GM08714 (cell line): ENCODE data around the gene C3orf49.

Experiments used
- H3K4me3 ChIP-seq: fragments of 200-500 bp; sonication (Bioruptor generic); 2 replicates; pipeline ENCODE4 v1.5.1; 2014; ENCODE audit warnings: mild to moderate bottlenecking, low read length, inconsistent platforms
- ZNF274 ChIP-seq: IDR thresholded peaks from 2 replicates; pipeline ENCODE4 v1.6.1; 2012; ENCODE audit warnings: mild to moderate bottlenecking, low read depth, low read length

Gene C3orf49, protein sequence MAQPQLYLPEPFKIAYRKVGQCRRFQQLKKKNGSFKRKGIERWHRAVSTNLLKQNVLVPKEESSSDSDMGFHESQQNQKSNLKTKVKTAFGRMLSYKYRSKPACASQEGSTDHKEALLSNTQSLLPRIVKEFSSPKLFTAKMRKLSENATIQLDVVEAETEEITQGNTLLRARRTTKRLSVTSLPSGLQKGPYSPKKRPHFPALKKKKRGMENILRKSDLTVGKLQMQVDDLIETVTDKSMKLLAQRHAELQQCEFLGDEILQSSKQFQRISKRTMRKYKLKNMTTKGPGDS

DNA sequence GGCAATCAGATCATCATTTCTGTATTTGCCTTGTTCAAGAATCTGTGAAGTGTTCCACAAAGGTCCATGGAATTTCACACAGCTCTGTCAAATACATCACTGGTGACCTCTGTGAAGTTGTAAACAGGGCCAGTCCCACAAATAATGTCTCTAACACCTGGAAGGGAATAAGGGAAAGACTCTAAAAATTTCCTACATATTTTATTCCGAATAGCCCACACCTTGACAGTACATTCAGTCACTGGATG lies at the start of gene C3orf49:
TSS of gene C3orf49 (plus strand) at position 149 of the 248 bp plus-strand sequence. CDS start 173 bp downstream, outside the sequence.
- no peak for TF ChIP-seq ZNF274
- no peak within 1 kb of the TSS for H3K4me3 ChIP-seq

DNA sequence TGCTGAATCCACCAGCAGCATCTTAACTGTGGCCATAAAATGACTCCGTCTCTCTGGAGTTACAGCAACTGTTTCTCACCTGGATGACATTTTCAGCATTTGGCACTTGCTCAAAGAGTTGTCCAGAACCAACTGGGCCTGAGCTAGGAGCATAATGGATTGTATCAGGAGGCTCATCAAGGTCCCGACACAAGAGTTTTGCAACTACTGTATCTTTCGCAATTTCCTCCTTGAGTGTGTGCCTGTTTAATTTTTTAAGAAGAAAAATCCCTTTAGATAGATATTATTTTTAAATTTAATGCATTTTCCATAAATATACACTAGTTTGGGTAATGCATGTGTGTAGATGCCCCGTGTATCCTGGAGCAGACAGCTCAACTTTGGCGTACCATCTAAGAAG lies 44.3 kb upstream of the C3orf49 start:
- no peak for TF ChIP-seq ZNF274
- no peak overlapping the region for H3K4me3 ChIP-seq

DNA sequence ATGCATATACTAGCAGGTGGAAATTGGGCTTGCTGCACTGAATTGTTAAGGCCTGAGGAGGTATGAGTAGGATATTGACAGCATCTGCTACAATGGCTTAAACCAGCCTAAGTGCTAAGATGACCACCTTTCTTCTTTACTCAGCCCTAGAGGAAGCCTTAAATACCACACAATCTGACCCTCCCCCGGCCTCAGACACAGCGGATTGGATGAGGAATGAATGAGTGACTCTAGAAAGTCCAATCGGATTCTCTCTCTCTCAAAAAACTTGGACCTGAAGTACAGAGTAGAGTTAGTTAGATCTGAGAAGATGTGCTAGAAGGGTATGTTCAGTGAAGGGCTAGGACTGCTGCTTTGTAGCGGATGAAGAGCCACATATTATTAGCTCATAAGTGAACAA lies 39.9 kb upstream of the C3orf49 start:
- no peak for TF ChIP-seq ZNF274
- H3K4me3 ChIP-seq: no peak overlapping the region

DNA sequence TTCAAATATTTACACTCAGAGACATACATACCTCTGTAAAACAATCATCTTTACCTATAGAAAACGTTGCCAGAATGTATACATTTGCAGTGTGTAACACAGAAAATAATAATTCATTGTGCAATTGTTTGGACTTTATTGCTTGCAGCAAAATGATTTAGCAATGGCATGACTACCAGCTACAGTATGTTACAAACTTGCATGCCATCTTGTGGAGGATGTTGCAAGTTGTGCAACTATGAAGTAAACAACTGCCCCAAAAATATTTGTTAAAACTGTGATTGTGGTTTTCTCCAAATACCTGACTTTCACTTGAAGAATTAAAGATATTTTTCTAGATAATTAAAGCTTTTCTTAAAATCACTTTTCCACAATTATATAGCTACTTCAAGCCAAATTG lies 27.1 kb upstream of the C3orf49 start:
- H3K4me3 ChIP-seq: no peak overlapping the region
- no peak for TF ChIP-seq ZNF274

DNA sequence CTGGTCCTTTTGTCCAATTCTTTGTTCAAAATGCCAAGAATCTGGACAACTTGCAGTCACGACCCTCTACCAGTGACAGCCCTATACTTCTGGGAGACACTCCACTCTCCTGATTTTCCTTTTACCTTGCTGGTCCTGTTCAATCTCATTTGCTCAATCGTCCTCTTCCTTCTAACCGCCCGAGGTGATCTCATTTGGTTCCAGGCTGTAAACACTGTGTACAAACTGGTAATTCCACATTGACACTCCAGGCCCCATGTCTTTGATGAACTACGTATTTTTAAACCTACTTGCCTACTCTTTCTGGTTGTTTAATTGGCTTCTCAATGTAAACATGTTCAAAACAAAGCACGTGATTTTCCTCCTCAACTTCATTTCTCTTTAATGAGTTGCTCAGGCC lies 23.7 kb upstream of the C3orf49 start:
- no peak for TF ChIP-seq ZNF274
- no peak overlapping the region for H3K4me3 ChIP-seq

DNA sequence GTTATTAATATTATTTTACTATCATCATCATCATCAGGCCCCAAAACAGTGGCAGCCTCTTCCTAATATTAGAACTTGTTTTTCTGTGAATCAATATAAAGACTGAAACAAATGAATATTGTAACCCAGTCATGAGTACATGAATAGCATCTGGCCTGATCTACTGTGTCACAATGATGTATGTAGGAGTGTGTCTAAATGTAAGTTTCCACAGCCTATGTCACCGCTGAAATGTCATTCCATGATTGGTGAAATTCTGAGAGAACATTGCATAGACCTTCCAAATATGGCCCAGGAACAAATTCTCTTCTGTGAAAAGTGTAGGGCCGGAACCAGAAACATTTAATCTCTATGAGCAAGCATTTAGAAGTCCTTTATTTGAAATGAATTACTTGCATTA lies 20.6 kb upstream of the C3orf49 start:
- no peak for TF ChIP-seq ZNF274
- no peak overlapping the region for H3K4me3 ChIP-seq

DNA sequence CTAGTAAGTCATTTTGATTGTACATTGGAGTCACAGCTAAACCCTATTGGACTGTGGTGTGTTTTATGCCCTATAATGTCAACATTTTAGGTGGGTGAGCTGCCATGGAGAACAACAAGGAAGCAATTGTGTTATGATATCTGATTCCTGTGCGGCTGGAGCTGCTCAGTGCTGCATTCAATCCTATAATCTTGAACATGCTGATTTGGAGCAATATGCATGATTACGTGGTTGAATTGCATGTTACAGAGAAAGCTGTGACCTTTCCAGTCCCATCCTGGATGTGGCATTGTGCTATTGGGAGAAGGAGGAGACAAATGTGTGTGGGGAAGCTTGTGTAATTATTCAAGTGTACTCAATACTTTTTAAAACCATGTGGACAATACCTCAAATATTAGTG lies 20.1 kb upstream of the C3orf49 start:
- no peak for TF ChIP-seq ZNF274
- no peak overlapping the region for H3K4me3 ChIP-seq

DNA sequence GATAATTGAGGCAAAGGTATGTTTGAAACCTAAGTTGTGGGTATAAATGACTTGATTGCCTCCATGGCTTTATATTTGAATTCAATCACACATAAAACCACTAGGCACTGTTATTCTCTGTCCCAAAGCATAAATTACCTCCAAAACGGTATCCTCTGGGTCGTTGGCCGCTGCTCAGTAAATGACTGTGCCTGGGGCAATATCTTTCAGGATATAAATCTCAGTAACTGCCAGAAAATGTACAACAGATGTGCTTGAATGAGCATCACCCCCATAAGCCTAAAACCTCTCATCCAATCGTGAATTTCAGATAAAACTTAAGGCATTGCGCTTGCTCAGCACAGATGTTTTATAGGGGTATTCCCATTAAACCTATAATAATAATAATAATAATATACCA lies 19.0 kb upstream of the C3orf49 start:
- no peak overlapping the region for H3K4me3 ChIP-seq
- no peak for TF ChIP-seq ZNF274

GRCh38 chr3:63803911-63804310 lies 15.2 kb upstream of the C3orf49 start:
- TF ChIP-seq ZNF274: no peak
- no peak overlapping the region for H3K4me3 ChIP-seq

GRCh38 chr3:63807961-63808565 lies 11.0 kb upstream of the C3orf49 start:
- no peak overlapping the region for H3K4me3 ChIP-seq
- no peak for TF ChIP-seq ZNF274

DNA sequence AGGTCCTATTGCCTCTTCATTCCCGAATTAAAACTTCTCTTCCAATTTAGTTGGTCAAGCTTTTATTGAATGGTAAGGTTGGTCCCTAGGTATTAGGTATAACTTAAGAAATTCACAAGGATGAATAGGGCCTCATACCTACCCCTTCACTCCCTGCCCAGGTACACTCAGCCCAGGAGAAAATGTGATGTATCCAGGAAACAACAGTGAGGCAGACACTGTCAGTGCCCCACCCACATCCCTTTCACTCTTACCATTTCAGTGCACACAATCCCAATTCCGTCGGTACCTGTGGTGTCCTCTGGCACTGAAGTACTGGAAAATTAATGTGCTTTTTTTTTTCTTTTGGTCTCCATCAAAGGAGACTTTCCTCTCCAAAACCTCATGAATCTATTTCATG lies 10.5 kb upstream of the C3orf49 start:
- H3K4me3 ChIP-seq: no peak overlapping the region
- no peak for TF ChIP-seq ZNF274

DNA sequence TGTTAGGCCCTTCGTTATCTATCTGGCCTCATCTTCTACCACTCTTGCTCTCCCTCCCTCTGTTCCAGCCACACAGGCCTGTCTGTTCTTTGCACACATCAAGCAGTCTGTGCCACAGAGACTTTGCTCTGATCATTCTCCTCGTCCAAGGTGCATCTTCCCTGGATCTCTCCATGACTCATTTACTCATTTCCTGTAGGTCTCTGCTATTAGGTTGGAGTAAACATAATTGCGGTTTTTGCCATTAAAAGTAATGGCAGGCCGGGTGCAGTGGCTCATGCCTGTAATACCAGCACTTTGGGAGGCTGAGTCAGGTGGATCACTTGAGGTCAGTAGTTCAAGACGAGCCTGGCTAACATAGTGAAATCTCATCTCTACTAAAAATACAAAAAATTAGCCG lies 9.5 kb upstream of the C3orf49 start:
- no peak for TF ChIP-seq ZNF274
- no peak overlapping the region for H3K4me3 ChIP-seq

GRCh38 chr3:63814237-63814636 lies 4.9 kb upstream of the C3orf49 start:
- no peak for TF ChIP-seq ZNF274
- H3K4me3 ChIP-seq: no peak overlapping the region

- no peak for TF ChIP-seq ZNF274
- no peak overlapping the region for H3K4me3 ChIP-seq
These were observed 1.9 kb upstream of the C3orf49 start for GRCh38 chr3:63817225-63817624.

DNA sequence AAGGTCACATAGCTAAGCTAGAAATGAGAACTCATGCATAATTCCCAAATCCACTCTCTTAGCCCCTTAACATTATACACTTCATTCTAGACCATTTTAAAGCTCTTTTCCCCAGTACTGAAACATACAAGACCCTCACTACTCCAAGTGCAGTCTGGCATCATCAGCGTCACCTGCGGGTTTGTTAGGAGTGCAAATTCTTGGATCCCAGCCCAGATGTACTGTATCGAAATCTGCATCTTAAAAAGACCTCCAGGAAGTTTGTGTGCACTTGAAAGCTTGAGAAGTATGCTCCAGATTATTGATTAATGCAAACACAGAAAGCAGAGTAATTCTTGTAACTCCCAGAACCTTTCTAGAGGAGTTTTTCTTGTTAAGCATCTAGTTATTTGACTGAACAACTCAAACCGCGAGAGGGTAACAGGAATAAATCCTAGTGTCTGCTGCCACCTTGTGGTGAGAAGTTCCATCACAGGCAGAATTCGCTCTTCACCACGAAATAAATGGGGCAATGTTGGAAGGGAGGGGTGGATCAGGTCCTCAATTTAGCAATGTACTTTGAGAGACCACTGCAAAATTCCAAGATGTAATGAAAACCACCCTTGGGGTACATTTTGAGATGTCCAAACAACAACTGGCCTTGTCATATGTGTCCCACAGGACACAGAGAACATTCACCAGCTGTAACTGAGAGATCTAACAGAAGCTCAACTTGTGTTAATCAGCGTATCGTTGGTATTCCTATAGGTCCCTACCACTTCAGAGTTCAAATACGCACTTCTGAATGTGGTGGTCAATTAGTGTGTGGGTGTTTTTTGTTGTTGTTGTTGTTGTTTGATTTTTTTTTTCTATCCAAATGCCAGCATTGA lies 583 bp upstream of the C3orf49 start:
- TF ChIP-seq ZNF274: no peak
- H3K4me3 ChIP-seq: no peak overlapping the region
